Panc1 (cell line): ENCODE data around the gene LRRC10B.

Source experiments
- POLR2AphosphoS5 ChIP-seq: IDR thresholded peaks from 2 replicates; pipeline ENCODE4 v1.6.1; 2012; ENCODE audit warnings: mild to moderate bottlenecking, low read depth, low read length, moderate library complexity
- TCF7L2 ChIP-seq: IDR thresholded peaks from 2 replicates; pipeline ENCODE4 v1.6.1; 2011; ENCODE audit warnings: mild to moderate bottlenecking, low read depth, low read length, inconsistent platforms
- TF ChIP-seq, protein P1 (sequence below): fragments of 450-650 bp; IDR thresholded peaks from 2 replicates; pipeline ENCODE4 v1.5.1; 2017; ENCODE audit warnings: mild to moderate bottlenecking

DNA sequence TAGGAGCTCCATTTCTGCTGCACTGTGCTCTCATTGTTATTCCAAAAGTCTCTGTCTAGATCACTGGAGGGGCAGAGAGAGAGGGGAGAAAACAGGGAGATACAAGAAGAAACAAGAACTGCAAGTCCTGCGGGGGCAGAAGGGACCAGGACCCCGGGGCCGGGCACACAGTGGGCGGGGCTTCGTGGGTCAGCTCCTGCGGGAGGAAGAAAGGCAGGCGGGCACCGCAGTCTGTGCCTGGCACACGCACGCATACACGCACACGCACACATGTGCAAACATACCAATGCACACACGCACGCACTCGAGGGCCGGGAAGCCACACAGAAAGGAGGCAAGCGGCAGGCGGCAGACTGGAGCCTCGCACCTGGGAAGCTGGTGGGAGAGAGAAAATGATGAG is 38.7 kb downstream of the LRRC10B start:
- TF ChIP-seq, protein P1, sequence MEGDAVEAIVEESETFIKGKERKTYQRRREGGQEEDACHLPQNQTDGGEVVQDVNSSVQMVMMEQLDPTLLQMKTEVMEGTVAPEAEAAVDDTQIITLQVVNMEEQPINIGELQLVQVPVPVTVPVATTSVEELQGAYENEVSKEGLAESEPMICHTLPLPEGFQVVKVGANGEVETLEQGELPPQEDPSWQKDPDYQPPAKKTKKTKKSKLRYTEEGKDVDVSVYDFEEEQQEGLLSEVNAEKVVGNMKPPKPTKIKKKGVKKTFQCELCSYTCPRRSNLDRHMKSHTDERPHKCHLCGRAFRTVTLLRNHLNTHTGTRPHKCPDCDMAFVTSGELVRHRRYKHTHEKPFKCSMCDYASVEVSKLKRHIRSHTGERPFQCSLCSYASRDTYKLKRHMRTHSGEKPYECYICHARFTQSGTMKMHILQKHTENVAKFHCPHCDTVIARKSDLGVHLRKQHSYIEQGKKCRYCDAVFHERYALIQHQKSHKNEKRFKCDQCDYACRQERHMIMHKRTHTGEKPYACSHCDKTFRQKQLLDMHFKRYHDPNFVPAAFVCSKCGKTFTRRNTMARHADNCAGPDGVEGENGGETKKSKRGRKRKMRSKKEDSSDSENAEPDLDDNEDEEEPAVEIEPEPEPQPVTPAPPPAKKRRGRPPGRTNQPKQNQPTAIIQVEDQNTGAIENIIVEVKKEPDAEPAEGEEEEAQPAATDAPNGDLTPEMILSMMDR = no peak
- TF ChIP-seq POLR2AphosphoS5 (no peak), TCF7L2 (no peak)
